ENCODE results near the gene HTR3D. TPM values are rescaled to one million over a fixed set of nuclear protein-coding genes. Genes with fewer than 3 reads are reported as not detected.

HTR3D gene
- total RNA-seq, 2 experiments from 2014 or later = not detected

DNA sequence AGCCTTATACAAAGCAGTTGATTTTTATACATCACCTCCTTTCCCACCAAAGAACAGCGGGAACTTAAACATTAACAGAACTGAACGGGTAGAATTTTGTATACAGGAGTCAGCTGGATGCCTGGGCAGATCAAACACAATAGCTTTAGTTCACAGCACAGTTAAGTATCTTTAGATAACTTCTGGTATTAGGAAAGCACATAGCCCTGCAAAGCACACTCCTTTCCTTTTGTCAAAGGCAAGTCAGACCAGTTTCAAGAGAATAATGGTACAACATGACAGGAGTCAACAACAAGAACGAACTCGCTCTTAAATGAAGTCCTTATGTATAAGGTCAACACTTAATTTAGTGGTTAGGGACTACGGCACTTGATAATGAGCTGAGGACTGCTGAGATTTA, 40.1 kb upstream of the HTR3D start:
- ChIA-PET CTCF (no interaction called here), POLR2A (no interaction called here)
- no peak for TF ChIP-seq CTCF (IDR thresholded peaks at IDR 0.05)
- Histone ChIP-seq H3K4me1 (ENCODE audit: insufficient read depth, low read length) (no peaks in the 10 kb centered on the region), H3K36me3 (ENCODE audit: insufficient read depth, low read length) (peaks cover 18% of the 10 kb centered on the region), H3K27me3 (ENCODE audit: control insufficient read depth in 1 of 2, insufficient read depth in 2 of 2, low read length in 2 of 2) (no peaks in the 10 kb centered on the region), H3K9me3 (ENCODE audit: control insufficient read depth in 1 of 2, insufficient read depth in 1 of 2, low read length in 2 of 2) (no peaks in the 10 kb centered on the region), H3K4me3 (ENCODE audit: low read length) (no peak overlapping the region), H3K27ac (ENCODE audit: low read depth in 1 of 2, low read length in 2 of 2) (no peak overlapping the region)
- Mint-ChIP-seq H3K27ac (no peak overlapping the region), H3K4me1 (ENCODE audit: low read depth) (no peaks in the 10 kb centered on the region), H3K36me3 (ENCODE audit: low read depth) (peaks cover 23% of the 10 kb centered on the region), H3K4me3 (no peak overlapping the region), H3K27me3 (no peaks in the 10 kb centered on the region), H3K9me3 (no peaks in the 10 kb centered on the region)
- intact Hi-C loops (cut with DNase I, micrococcal nuclease) = no loop called here
- no peak for DNase-seq
- ATAC-seq (ENCODE audit: poor library complexity) = no peak

GRCh38 chr3:184001761-184002160, 29.8 kb upstream of the HTR3D start:
- Mint-ChIP-seq H3K9me3 (no peaks in the 10 kb centered on the region), H3K4me1 (ENCODE audit: low read depth) (peaks cover 11% of the 10 kb centered on the region), H3K36me3 (ENCODE audit: low read depth) (peaks cover 12% of the 10 kb centered on the region), H3K27me3 (no peaks in the 10 kb centered on the region), H3K4me3 (no peak overlapping the region), H3K27ac (no peak overlapping the region)
- CTCF ChIA-PET = no interaction called here
- Histone ChIP-seq H3K36me3 (ENCODE audit: insufficient read depth, low read length) (no peaks in the 10 kb centered on the region), H3K27me3 (ENCODE audit: control insufficient read depth in 1 of 2, insufficient read depth in 2 of 2, low read length in 2 of 2) (no peaks in the 10 kb centered on the region), H3K9me3 (ENCODE audit: control insufficient read depth in 1 of 2, insufficient read depth in 1 of 2, low read length in 2 of 2) (no peaks in the 10 kb centered on the region), H3K27ac (ENCODE audit: low read depth in 1 of 2, low read length in 2 of 2) (no peak overlapping the region), H3K4me3 (ENCODE audit: low read length) (no peak overlapping the region), H3K4me1 (ENCODE audit: insufficient read depth, low read length) (peaks cover 5% of the 10 kb centered on the region)
- ATAC-seq (ENCODE audit: poor library complexity) (no peak), DNase-seq (no peak)
- intact Hi-C loops (cut with DNase I, micrococcal nuclease) = no loop called here
- POLR2A ChIA-PET = no interaction called here
- no peak for TF ChIP-seq CTCF (IDR thresholded peaks at IDR 0.05)

GRCh38 chr3:184002469-184002868, 29.1 kb upstream of the HTR3D start:
- Histone ChIP-seq H3K4me1 (ENCODE audit: insufficient read depth, low read length) (peaks cover 5% of the 10 kb centered on the region), H3K27ac (ENCODE audit: low read depth in 1 of 2, low read length in 2 of 2) (no peak overlapping the region), H3K27me3 (ENCODE audit: control insufficient read depth in 1 of 2, insufficient read depth in 2 of 2, low read length in 2 of 2) (no peaks in the 10 kb centered on the region), H3K4me3 (ENCODE audit: low read length) (no peak overlapping the region), H3K9me3 (ENCODE audit: control insufficient read depth in 1 of 2, insufficient read depth in 1 of 2, low read length in 2 of 2) (no peaks in the 10 kb centered on the region), H3K36me3 (ENCODE audit: insufficient read depth, low read length) (no peaks in the 10 kb centered on the region)
- no peaks in the 10 kb centered on the region for H3K9me3 Mint-ChIP-seq
- intact Hi-C loops (cut with DNase I, micrococcal nuclease) = no loop called here
- ChIA-PET POLR2A (no interaction called here), CTCF (no interaction called here)
- no peak overlapping the region for H3K27ac Mint-ChIP-seq
- no peak for DNase-seq
- H3K27me3 Mint-ChIP-seq = no peaks in the 10 kb centered on the region
- peaks cover 12% of the 10 kb centered on the region for H3K36me3 Mint-ChIP-seq (ENCODE audit: low read depth)
- ATAC-seq (ENCODE audit: poor library complexity) = no peak
- peaks cover 11% of the 10 kb centered on the region for H3K4me1 Mint-ChIP-seq (ENCODE audit: low read depth)
- no peak for TF ChIP-seq CTCF (IDR thresholded peaks at IDR 0.05)
- H3K4me3 Mint-ChIP-seq = no peak overlapping the region
